HG03432 (cell line): Measurements from ENCODE around the gene CNIH3.

Experiments
- ATAC-seq: cut with Tn5 transposase; IDR thresholded peaks from one replicate; pipeline ENCODE4 v1.9.1; 2021; ENCODE audit warnings: mild to moderate bottlenecking, moderate library complexity; ENCODE audit not compliant: unreplicated experiment

Gene CNIH3

GRCh38 chr1:224640587-224640986 is 24.5 kb downstream of the CNIH3 start:
- no peak for ATAC-seq

DNA sequence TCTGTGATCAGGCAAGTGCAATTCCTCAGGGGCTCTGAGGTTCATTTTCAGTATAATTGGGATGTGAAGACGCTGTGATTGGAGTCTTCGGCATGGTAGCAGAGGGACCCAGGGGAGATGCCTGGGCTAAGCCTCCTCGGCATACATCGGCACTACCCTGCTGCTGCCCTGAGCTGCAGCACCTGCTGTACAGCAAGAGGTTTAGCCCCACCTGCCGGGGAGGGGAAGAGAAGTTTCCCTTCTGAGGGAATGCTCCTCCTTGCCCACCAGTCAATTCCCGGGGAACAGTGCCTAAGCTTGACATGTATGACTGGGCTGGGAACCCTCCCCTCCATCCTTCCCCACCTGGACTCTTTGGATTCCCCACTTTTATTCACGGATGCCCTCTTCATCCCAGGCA is 24.9 kb downstream of the CNIH3 start:
- ATAC-seq, result no peak

DNA sequence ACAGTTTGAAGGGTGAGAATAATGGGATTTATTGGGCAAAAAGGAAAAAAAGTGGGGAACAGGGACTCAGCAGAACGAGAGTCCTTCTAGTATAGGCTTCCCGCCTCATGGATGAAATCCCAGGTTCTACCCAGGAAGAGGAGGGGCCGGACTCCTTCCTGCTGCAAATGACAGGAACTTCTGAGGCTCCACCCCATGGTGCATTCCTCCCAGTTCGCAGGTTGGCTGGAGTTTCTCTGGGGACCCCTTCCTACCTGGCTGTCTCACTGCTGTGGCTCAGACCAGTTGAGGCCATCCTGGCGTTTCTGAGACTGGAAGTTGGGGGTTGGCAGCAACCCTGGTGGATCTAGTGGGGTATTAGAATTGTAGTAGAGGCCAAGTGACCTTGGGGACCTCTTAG is 27.5 kb downstream of the CNIH3 start:
- no peak for ATAC-seq

GRCh38 chr1:224644553-224645154 is 28.5 kb downstream of the CNIH3 start:
- peak; percentile 65 for ATAC-seq

- ATAC-seq, result no peak
Measured at GRCh38 chr1:224647449-224647848, 31.3 kb downstream of the CNIH3 start.

- ATAC-seq, result no peak
Measured at GRCh38 chr1:224650290-224650689, 34.2 kb downstream of the CNIH3 start.

DNA sequence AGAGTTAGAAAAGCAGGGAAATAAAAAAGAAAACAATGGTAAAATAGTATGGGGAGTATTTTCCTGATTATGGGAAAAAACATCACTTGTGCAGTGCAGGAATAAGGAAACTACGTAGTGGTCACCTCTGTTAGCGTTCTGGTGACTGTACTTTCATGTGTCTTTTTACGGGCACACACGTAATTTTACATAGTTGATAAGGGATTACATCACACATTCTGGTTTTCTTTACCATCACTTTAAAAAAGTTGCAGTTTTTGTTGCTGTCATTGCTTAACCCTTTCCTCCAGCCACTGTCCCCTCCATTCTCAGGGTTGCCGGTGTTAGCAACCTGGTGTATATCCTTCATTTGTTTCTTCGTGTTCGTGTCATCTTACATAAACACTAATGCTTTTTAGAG is 35.1 kb downstream of the CNIH3 start:
- ATAC-seq, result no peak

GRCh38 chr1:224656392-224656791 is 40.3 kb downstream of the CNIH3 start:
- ATAC-seq, result no peak

DNA sequence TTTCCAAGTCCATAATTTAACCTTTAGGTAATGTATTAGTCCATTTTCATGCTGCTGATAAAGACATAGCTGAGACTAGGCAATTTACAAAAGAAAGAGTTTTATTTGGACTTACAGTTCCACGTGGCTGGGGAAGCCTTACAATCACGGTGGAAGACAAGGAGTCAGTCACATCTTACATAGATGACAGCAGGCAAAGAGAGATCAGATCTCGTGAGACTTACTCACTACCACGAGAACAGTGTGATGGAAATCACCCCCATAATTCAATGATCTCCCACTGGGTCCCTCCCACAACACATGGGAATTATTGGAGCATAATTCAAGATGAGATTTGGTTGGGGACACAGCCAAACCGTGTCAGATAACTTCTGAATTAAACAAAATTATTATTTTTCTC is 44.0 kb downstream of the CNIH3 start:
- ATAC-seq, result no peak

GRCh38 chr1:224662870-224663269 is 46.8 kb downstream of the CNIH3 start:
- ATAC-seq, result no peak

DNA sequence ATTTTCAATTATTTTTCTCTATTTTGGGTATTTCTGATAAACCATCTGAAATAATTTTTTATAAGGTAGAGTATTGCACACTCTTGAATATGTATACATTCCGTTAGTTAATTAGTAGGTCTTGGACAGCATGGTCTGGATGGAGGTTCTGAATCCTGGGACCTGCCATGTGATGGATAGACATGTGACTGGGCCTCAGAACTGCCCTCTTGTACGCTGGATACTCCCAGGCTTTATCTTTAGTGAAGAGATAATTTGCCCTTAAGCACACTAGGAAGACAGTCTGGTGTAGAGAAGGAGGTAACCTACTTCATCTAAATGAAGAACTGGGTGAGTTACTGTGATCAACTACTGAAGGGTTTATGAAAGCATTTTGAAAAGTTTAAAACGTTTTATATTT is 48.9 kb downstream of the CNIH3 start:
- no peak for ATAC-seq

DNA sequence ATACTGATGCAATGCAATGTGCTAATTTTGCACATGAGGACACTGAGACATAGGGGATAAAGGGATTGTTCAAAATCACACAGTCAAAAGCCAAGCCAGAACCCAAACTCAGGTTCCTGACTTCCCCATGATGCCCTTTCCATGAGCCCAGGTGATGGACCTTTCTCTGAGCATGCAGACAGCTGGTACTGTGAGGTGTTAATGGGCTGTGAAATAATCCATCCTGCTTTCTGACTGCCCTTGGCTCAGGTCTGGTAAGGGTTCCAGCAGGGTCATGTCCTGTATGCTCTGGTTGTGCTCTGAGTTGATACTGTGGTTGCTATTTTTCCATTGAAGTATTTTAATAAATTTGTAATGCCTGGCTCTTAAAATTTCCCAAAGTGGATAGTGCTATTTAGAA is 50.0 kb downstream of the CNIH3 start:
- no peak for ATAC-seq

- no peak for ATAC-seq
Measured at GRCh38 chr1:224666913-224667312, 50.8 kb downstream of the CNIH3 start.

DNA sequence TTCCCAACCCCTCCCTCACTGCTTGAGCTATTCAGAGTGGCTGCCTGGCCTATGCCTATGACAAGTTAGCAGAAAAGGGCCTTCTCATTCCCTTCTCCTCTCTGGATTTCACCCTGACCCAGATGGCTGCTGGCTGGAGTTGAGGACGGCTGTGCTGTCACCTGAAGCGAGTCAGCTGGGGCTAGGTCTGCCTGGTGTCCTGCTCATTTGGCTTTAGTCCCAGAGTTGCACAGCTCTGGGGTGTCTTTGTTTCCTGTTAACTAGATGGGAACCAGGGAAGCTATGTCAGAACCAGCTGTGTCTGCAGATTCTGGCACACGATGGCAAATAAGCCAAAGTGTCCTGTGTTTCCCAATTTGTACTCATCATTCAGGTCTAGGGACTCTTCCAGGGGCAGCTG is 52.9 kb downstream of the CNIH3 start:
- ATAC-seq, result no peak

DNA sequence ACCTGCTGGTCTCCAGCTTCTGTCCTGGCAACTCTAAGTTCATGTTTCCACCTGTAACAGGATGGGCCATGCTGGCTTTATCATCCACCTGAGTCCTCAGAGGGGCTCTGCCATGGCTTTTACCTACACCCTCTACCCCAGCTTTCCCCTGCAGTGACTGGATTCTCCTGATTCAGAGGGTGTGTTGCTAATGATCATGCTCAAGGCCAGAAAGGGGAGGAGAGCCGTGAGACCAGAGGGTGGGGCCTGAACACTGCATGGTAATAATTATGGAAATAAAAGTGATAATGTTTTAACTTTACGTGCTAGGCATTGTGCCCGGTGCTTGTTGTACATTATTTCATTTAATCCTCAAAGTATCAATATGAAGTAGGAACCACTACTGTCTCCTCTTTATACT is 53.3 kb downstream of the CNIH3 start:
- no peak for ATAC-seq

DNA sequence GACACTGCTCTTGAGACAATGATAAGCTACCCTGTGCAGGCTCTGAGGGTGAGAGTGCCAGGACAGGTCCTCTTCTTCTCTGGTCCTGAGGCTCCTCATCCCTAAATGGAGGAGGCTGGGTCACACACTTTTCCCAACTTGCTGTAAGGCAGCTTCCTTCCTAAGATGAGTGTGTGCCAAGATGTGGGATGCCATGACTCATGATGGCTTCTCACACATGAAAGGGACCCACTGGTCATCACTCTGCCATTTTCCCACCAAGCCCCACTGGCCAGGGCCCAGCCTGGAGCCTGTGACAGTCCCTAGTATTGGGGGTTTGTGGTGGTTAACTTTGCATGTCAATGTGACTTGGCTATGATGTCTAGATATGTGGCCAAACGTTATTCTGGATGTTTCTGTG is 54.4 kb downstream of the CNIH3 start:
- no peak for ATAC-seq

- no peak for ATAC-seq
Measured at GRCh38 chr1:224671076-224671475, 55.0 kb downstream of the CNIH3 start.

DNA sequence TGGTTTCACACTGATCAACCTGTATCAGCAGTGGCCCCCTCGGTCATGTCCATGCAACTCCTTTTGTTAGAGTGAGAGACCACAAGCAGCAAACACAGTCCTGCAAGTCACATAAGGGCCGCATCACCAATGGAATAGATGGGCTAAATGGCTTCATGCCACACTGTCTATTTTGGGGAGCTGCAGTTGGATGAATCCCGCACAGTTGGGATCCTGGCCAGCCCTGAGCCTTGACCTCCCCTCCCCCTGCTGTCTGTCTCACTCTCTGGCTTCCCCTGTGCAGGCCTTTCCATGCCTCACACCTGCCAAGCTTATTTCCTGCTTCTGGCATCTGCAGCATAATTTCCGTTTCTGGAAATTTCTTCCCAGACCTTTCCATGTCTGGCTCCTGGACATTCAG is 57.0 kb downstream of the CNIH3 start:
- ATAC-seq, result no peak

GRCh38 chr1:224675590-224675989 is 59.5 kb downstream of the CNIH3 start:
- peak; percentile 71 for ATAC-seq

DNA sequence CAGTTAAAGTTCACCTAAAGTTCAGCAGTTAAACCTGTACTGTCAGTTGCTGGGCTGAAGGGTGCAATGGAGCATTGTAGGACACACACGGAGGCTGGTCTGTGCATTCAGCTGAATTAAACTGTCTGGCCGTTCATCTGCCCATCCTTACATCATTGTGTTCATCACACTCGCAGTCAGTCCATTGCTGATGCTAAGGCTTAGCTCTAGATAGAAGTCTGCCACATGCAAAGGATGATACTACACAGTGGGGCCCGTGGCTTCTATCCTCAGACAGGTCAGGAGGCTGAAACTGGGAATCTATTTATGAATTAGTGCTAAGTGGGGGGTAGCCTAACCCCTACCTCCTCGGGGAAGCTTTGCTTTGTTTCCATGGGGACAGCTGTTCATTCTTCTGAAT is 60.4 kb downstream of the CNIH3 start:
- ATAC-seq, result no peak

DNA sequence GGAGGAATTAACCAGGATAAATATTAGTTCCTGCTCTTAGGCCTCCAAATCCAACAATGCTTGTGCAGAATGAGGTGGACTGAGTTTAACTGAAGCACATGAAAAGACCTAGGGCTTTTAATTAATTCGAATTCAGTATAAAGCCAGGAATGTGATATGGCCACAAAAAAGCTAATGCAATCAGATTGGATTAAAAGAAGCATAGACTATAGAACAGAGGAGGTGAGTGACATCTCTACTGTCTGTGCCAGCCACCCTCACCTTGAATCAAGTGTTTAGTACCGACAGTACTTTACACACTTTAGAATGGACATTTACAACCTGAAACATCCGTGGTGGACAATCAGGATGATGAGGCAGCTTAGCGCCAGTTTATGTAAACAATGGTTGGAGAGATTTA is 62.1 kb downstream of the CNIH3 start:
- no peak for ATAC-seq

DNA sequence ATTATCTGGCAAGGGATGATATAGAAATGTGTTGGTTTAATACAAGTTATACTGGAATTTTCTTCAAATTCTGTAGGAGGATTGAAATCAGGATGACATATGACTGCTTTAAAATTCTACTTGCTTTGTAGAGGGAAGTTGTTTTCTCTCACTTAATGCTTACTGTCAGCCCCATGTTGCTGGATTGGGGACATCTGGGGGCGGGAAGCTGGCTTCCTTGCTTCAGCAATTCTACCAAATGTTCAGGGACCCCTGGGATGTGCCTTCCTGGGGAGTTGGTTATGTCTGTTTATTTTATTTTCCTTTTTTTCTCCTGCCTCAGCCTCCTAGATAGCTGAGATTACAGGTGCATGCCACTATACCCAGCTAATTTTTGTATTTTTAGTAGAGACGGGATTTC is 63.5 kb downstream of the CNIH3 start:
- ATAC-seq, result no peak

DNA sequence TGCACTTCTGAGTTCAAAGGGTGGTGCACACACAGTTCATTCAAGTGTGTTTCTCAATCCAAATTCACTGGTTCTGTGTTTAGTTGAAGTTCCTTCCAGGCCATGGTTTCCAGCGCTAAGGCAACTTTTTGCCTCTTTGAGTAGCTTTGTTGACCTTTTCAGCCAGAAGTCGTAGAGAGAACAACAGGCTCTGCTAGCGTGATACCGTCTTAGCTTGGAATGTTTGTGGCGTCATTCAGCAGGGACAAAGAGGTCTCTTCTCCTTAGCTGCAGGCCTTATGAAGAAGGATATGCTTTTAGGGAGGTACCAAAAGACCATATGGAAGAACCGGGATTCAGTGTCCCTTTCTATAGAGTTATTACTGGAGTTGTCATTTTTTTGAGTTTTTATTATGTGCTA is 65.7 kb downstream of the CNIH3 start:
- no peak for ATAC-seq

DNA sequence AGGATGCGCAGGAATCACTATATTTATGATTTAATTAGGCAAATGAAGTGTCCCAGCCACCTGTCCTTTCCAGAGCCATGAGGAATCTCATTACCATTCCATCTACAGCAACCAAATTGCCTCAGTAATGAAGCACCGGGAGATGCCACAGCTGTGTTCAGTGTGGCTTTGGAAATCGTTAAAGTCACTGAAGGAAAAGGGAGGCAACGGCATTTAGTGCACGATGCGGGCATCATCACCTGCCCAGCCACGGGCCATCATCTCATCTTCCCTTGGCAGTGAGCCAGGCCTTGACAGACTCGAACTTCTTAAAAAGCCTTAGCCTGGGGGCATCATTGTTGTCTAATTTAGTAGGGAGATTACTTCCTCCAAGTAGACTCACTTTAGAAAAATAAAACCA is 67.8 kb downstream of the CNIH3 start:
- ATAC-seq, result no peak
